H1 (cell line): ENCODE results near the gene VIPAS39. TPM values are rescaled to one million over a fixed set of nuclear protein-coding genes. Genes with fewer than 3 reads are reported as not detected.

Experiments used
- CTCF ChIA-PET: fragments of 300-600 bp; sonication (Branson Sonifier 250); formaldehyde crosslinking; loops from one replicate; lab custom pipeline; 2021; ENCODE audit not compliant: partially characterized antibody; lab: Charles Lee
- POLR2A ChIA-PET: fragments of 300-600 bp; sonication (Branson Sonifier 250); formaldehyde crosslinking; loops from one replicate; lab custom pipeline; 2021; ENCODE audit warnings: inconsistent platforms; ENCODE audit not compliant: partially characterized antibody; lab: Charles Lee
- DNase-seq, 2 experiments: peaks; one replicate each; pipeline versions ENCODE4 v3.0.0 to v3.0.0-alpha.2; 2010 to 2022; ENCODE audit warnings: low spot score in 2 of 2, low read depth in 1 of 2, mixed read lengths in 1 of 2
- FAIRE-seq: peaks from 2 replicates; lab custom pipeline; 2011; peaks lifted over from hg19 to GRCh38; lab: Jason Lieb, UNC
- H2AFZ ChIP-seq: 2 replicates; pipeline ENCODE4 v1.8.1; 2012; ENCODE audit warnings: low read length, inconsistent platforms
- H2AK5ac ChIP-seq: 2 replicates; pipeline ENCODE4 v1.6.1; 2013; ENCODE audit warnings: low read depth, low read length
- H2BK120ac ChIP-seq: replicated peaks from 2 replicates; pipeline ENCODE3; 2013; ENCODE audit warnings: low read depth, low read length, inconsistent platforms
- H2BK12ac ChIP-seq: 2 replicates; pipeline ENCODE4 v1.6.1; 2013; ENCODE audit warnings: low read depth, low read length
- H2BK15ac ChIP-seq: 2 replicates; pipeline ENCODE4 v1.6.1; 2013; ENCODE audit warnings: low read length
- H2BK20ac ChIP-seq: 2 replicates; pipeline ENCODE4 v1.6.1; 2013; ENCODE audit warnings: low read length
- H2BK5ac ChIP-seq: 2 replicates; pipeline ENCODE4 v1.6.1; 2013; ENCODE audit warnings: low read depth, low read length
- H3K14ac ChIP-seq: 2 replicates; pipeline ENCODE4 v1.6.1; 2013; ENCODE audit warnings: inconsistent platforms; ENCODE audit not compliant: insufficient read length
- H3K18ac ChIP-seq: 2 replicates; pipeline ENCODE4 v1.6.1; 2013; ENCODE audit warnings: low read length; ENCODE audit errors: extremely low read depth
- H3K23ac ChIP-seq: 2 replicates; pipeline ENCODE4 v1.6.1; 2013; ENCODE audit warnings: inconsistent platforms; ENCODE audit not compliant: insufficient read length
- H3K23me2 ChIP-seq: 2 replicates; pipeline ENCODE4 v1.6.1; 2013; ENCODE audit warnings: low read depth, low read length
- H3K27ac ChIP-seq: 2 replicates; pipeline ENCODE4 v1.6.1; 2011; ENCODE audit warnings: low read depth, low read length, inconsistent platforms
- H3K27me3 ChIP-seq, 4 experiments: replicated peaks in 1 of 4; 1 replicate in 1 of 4; 2 replicates in 3 of 4; pipeline versions ENCODE4 v1.6.1 to v1.8.1; 2011 to 2013; ENCODE audit warnings: low read length in 3 of 4, mild to moderate bottlenecking in 3 of 4, inconsistent platforms in 2 of 4, mixed read lengths in 2 of 4, moderate library complexity in 1 of 4; ENCODE audit not compliant: control insufficient read depth in 3 of 4, insufficient read depth in 3 of 4; ENCODE audit errors: extremely low read depth in 1 of 4
- H3K36me3 ChIP-seq, 4 experiments: 2 replicates each; pipeline versions ENCODE4 v1.6.1 to v1.8.1; 2011 to 2013; ENCODE audit warnings: mild to moderate bottlenecking in 4 of 4, low read length in 3 of 4, moderate library complexity in 2 of 4, control low read depth in 1 of 4, inconsistent platforms in 1 of 4; ENCODE audit not compliant: insufficient read depth in 4 of 4, control insufficient read depth in 2 of 4
- H3K4ac ChIP-seq: replicated peaks from 2 replicates; pipeline ENCODE3; 2013; ENCODE audit warnings: low read length, low read depth, mixed read lengths, inconsistent platforms; ENCODE audit not compliant: insufficient read length
- H3K4me1 ChIP-seq, 4 experiments: replicated peaks in 1 of 4; 1 replicate in 1 of 4; 2 replicates in 3 of 4; pipeline versions ENCODE4 v1.6.1 to v1.8.1; 2011 to 2013; ENCODE audit warnings: low read length in 3 of 4, inconsistent platforms in 2 of 4, mixed read lengths in 1 of 4; ENCODE audit not compliant: insufficient read depth in 4 of 4, control insufficient read depth in 3 of 4
- H3K4me2 ChIP-seq, 2 experiments: 2 replicates each; pipeline versions ENCODE4 v1.6.1 to v1.8.1; 2011 to 2013; ENCODE audit warnings: low read depth in 2 of 2, low read length in 2 of 2, control low read depth in 1 of 2, inconsistent platforms in 1 of 2, mild to moderate bottlenecking in 1 of 2; ENCODE audit not compliant: insufficient read depth in 1 of 2
- H3K4me3 ChIP-seq, 4 experiments: fragments of 200-600, 300-600 bp in 1 of 4; sonication (generic), shearing (Covaris generic), sonication (Bioruptor Twin) in 1 of 4; 2 replicates each; pipeline versions ENCODE4 v1.5.1 to v1.8.1; 2011 to 2016; ENCODE audit warnings: low read length in 4 of 4, low read depth in 3 of 4, control low read depth in 2 of 4, inconsistent platforms in 2 of 4, mild to moderate bottlenecking in 2 of 4, mixed read lengths in 1 of 4, moderate library complexity in 1 of 4; ENCODE audit not compliant: insufficient read depth in 2 of 4; ENCODE audit errors: extremely low read depth in 1 of 4
- H3K56ac ChIP-seq: replicated peaks from 2 replicates; pipeline ENCODE3; 2013; ENCODE audit warnings: low read depth, mild to moderate bottlenecking, mixed read lengths, low read length, inconsistent platforms; ENCODE audit not compliant: insufficient read length
- H3K79me1 ChIP-seq: 2 replicates; pipeline ENCODE4 v1.6.1; 2013; ENCODE audit warnings: low read depth, low read length, control low read depth
- H3K79me2 ChIP-seq, 2 experiments: 2 replicates each; pipeline versions ENCODE4 v1.6.1 to v1.8.1; 2012 to 2013; ENCODE audit warnings: low read length in 2 of 2, mild to moderate bottlenecking in 2 of 2, inconsistent platforms in 1 of 2; ENCODE audit not compliant: insufficient read depth in 2 of 2, control insufficient read depth in 1 of 2
- H3K9ac ChIP-seq, 4 experiments: replicated peaks in 1 of 4; 1 replicate in 1 of 4; 2 replicates in 3 of 4; pipeline versions ENCODE4 v1.6.1 to v1.8.1; 2011 to 2013; ENCODE audit warnings: low read depth in 3 of 4, low read length in 3 of 4, control low read depth in 2 of 4, mild to moderate bottlenecking in 2 of 4, moderate library complexity in 2 of 4, inconsistent platforms in 1 of 4; ENCODE audit errors: extremely low read depth in 1 of 4
- H3K9me3 ChIP-seq, 2 experiments: 2 replicates each; pipeline versions ENCODE4 v1.6.1 to v1.8.1; 2012 to 2013; ENCODE audit warnings: mild to moderate bottlenecking in 2 of 2, moderate library complexity in 2 of 2, control low read depth in 1 of 2, inconsistent platforms in 1 of 2, low read depth in 1 of 2, low read length in 1 of 2, mixed read lengths in 1 of 2; ENCODE audit not compliant: insufficient read depth in 2 of 2
- H4K20me1 ChIP-seq, 2 experiments: replicated peaks in 1 of 2; 2 replicates each; pipeline versions ENCODE3 to v1.8.1; 2011 to 2013; ENCODE audit warnings: inconsistent platforms in 2 of 2, low read length in 2 of 2, mild to moderate bottlenecking in 1 of 2; ENCODE audit not compliant: insufficient read depth in 2 of 2, control insufficient read depth in 1 of 2
- H4K5ac ChIP-seq: 2 replicates; pipeline ENCODE4 v1.6.1; 2013; ENCODE audit warnings: low read length, low read depth, mixed read lengths, inconsistent platforms; ENCODE audit not compliant: insufficient read length
- H4K8ac ChIP-seq: 2 replicates; pipeline ENCODE4 v1.8.0; 2013; ENCODE audit warnings: mild to moderate bottlenecking, moderate library complexity, low read length, inconsistent platforms; ENCODE audit not compliant: insufficient read depth; ENCODE audit errors: extremely low read depth
- H4K91ac ChIP-seq: replicated peaks from 2 replicates; pipeline ENCODE3; 2013; ENCODE audit warnings: low read length, mixed read lengths, inconsistent platforms; ENCODE audit not compliant: insufficient read length
- EGR1 ChIP-seq: IDR thresholded peaks from 2 replicates; pipeline ENCODE4 v1.6.1; 2011; ENCODE audit warnings: low read depth, low read length, borderline replicate concordance
- MAFK ChIP-seq: IDR thresholded peaks from 2 replicates; pipeline ENCODE4 v1.6.1; 2012; ENCODE audit warnings: low read depth, mild to moderate bottlenecking, improper control_type of control experiment, low read length
- PHF8 ChIP-seq: fragments of 200-600 bp; sonication (generic); conservative IDR thresholded peaks from 2 replicates; pipeline ENCODE4 v1.7.1; 2012; ENCODE audit warnings: low read depth, mild to moderate bottlenecking, inconsistent platforms, low read length, moderate library complexity
- POLR2AphosphoS5 ChIP-seq: IDR thresholded peaks from 2 replicates; pipeline ENCODE4 v1.6.1; 2011; ENCODE audit warnings: low read depth, low read length
- RNF2 ChIP-seq: fragments of 200-900, 300-1000 bp; sonication (generic); IDR thresholded peaks from 2 replicates; pipeline ENCODE4 v1.7.1; 2016; ENCODE audit warnings: borderline replicate concordance, low read depth, mild to moderate bottlenecking, antibody characterized with exemption, low read length; ENCODE audit not compliant: poor library complexity, severe bottlenecking; ENCODE audit errors: missing control alignments
- SAP30 ChIP-seq: fragments of 300-600 bp; sonication (generic); IDR thresholded peaks from 2 replicates; pipeline ENCODE4 v1.7.1; 2012; ENCODE audit warnings: low read length, moderate library complexity, mild to moderate bottlenecking, inconsistent platforms; ENCODE audit not compliant: insufficient read depth, insufficient replicate concordance
- SIN3A ChIP-seq, 2 experiments: IDR thresholded peaks in 1 of 2; conservative IDR thresholded peaks in 1 of 2; 2 replicates each; pipeline ENCODE4 v1.6.1; 2011 to 2012; ENCODE audit warnings: low read length in 2 of 2, improper control_type of control experiment in 1 of 2, low read depth in 1 of 2, mild to moderate bottlenecking in 1 of 2
- TAF1 ChIP-seq: IDR thresholded peaks from 2 replicates; pipeline ENCODE4 v1.6.1; 2011; ENCODE audit warnings: mild to moderate bottlenecking, low read depth, low read length
- WGBS, 2 experiments: shearing (Covaris generic) in 1 of 2; methylation state at CpG; one replicate each; pipeline versions ENCODE4 v1.1.6 to v1.1.7; 2013 to 2015; ENCODE audit warnings: low lambda C conversion rate in 2 of 2, mixed read lengths in 2 of 2, inconsistent platforms in 1 of 2, low coverage in 1 of 2, missing lambda C conversion rate in 1 of 2; ENCODE audit not compliant: insufficient replicate concordance in 2 of 2, insufficient coverage in 1 of 2, insufficient read length in 1 of 2; ENCODE audit errors: extremely low coverage in 1 of 2, missing lambda C conversion rate in 1 of 2; 5-methylcytosine and 5-hydroxymethylcytosine counted together
- polyA plus RNA-seq, 7 experiments: library from polyadenylated mRNA; depleted of rRNA in 3 of 7; stranded (reverse) in 5 of 7; unstranded in 2 of 7; fragments of >200 nt in 5 of 7; fragments of 200-250 nt in 2 of 7; gene quantifications; 1 replicate in 5 of 7; 2 replicates in 1 of 7; 4 replicates in 1 of 7; pipeline versions ENCODE4 v1.2.1 to v1.2.3, GENCODE V29; 2011 to 2013; ENCODE audit warnings: missing spikeins in 2 of 7, mixed read lengths in 2 of 7
- total RNA-seq: library from RNA; stranded (reverse); fragmentation: NEBNext Ultra II Directional; extraction: Animal tissue kit (Norgen Biotek cat#: 25700); gene quantifications from 2 replicates; pipeline ENCODE4 v1.2.1, GENCODE V29; 2021

The VIPAS39 gene
- total and polyA plus RNA-seq, 2 of the 8 experiments (the other 6 are each of a cell fraction or from before 2014, with no cell fraction given), result 19.6 to 20.6 TPM

- Histone ChIP-seq H4K91ac (no peak overlapping the region), H3K9me3 (no peaks in the 10 kb centered on the region), H2BK5ac (peak overlapping the region; percentile 37; the same call in 1 of the 2 replicates), H3K27ac (peak overlapping the region; percentile 61), H3K4ac (no peak overlapping the region), H3K4me2 (peak overlapping the region; percentile 68 to 72), H3K79me1 (no peaks in the 10 kb centered on the region; the same call in 1 of the 2 replicates), H3K79me2 (peaks cover 10 to 35% of the 10 kb centered on the region in 2 experiments), H3K23me2 (0 out of 2 replicates have a peak, but pooled peaks cover 3% of the 10 kb centered on the region), H3K56ac (peak overlapping the region; percentile 67), H3K4me3 (peak overlapping the region; percentile 90 to 98 (median 92)), H2BK15ac (no peak overlapping the region), H4K5ac (peak overlapping the region; percentile 18), H2BK20ac (no peak overlapping the region), H2BK120ac (no peak overlapping the region), H3K18ac (peak overlapping the region; percentile 2; the same call in 1 of the 2 replicates), H3K14ac (no peak overlapping the region), H3K23ac (no peak overlapping the region), H2BK12ac (no peak overlapping the region), H3K4me1 (peaks cover 0 to 3% (median 1%) of the 10 kb centered on the region in 4 experiments; a peak in 3 of 7 replicates), H4K20me1 (peaks cover 5 to 9% of the 10 kb centered on the region in 2 experiments), H2AFZ (peak overlapping the region; percentile 84), H2AK5ac (no peak overlapping the region), H4K8ac (peak overlapping the region; percentile 60; the same call in 1 of the 2 replicates), H3K9ac (peak overlapping the region; percentile 72 to 91 (median 74)), H3K36me3 (peaks cover 12 to 27% (median 20%) of the 10 kb centered on the region in 4 experiments; a peak in 7 of 8 replicates), H3K27me3 (no peaks in the 10 kb centered on the region)
- ChIA-PET POLR2A (interaction anchor here (0.7 to 2.1 kb wide), 10 partner anchors 11 to 268 kb away, joined by 3 to 6 read pairs (median 4); partner anchors contain the start of gene SLIRP), CTCF (interaction anchor here (0.7 to 2.7 kb wide), 4 partner anchors 11 to 141 kb away, joined by 3 to 32 read pairs (median 4); no protein-coding TSS in a partner anchor)
- TF ChIP-seq RNF2 (no peak), MAFK (no peak), SAP30 (peak; percentile 82), POLR2AphosphoS5 (peak; percentile 53; the same call in 1 of the 2 replicates), PHF8 (peak; percentile 59), SIN3A (conservative IDR thresholded peaks at IDR 0.05 in 1 of 2, IDR thresholded peaks at IDR 0.05 in 1 of 2; ENCODE audit: low read depth in 1 of 2, low read length in 2 of 2) (0 out of 4 replicates have a peak, but pooled peaks of 1 of the 2 experiments have one; percentile 84), EGR1 (no peak), TAF1 (peak; percentile 59; the same call in 1 of the 2 replicates)
- FAIRE-seq (no peak), DNase-seq (no peak)
- 4% methylated on average over 18 of the region's 18 CpGs; no CpG with 5 or more reads in 1 of the 2 experiments for WGBS, 2 experiments
Observed at GRCh38 chr14:77457115-77457521, 283 bp downstream of the VIPAS39 start.
